SK-MEL-5 (cell line): Measurements from ENCODE around the gene COL12A1. TPM values are rescaled to one million over a fixed set of nuclear protein-coding genes. Genes with fewer than 3 reads are reported as not detected.

Experiments used
- DNase-seq: peaks from one replicate; pipeline ENCODE4 v3.0.0-alpha.2; 2016; ENCODE audit warnings: low read depth, low spot score
- in situ Hi-C: cut with HindIII; loops from 2 replicates; pipeline ENCODE4 v1.10.0; 2016; ENCODE audit warnings: low sequenced_read_pairs, high pct_unique_total_duplicates, low pct_unique_long_range_greater_than_20kb
- total RNA-seq: library from RNA; depleted of rRNA; stranded (reverse); fragments of >200 nt; shearing (Covaris generic); gene quantifications from 2 replicates; pipeline ENCODE4 v1.2.3, GENCODE V29; 2014; rRNA removed

COL12A1 gene
- total RNA-seq, 1 experiment from 2014 or later = 0.29 TPM

GRCh38 chr6:75041381-75041780 is 164.5 kb downstream of the COL12A1 start:
- no peak for DNase-seq
- in situ Hi-C loops = no loop called here

Other genes with a start within 250 kb of the COL12A1 start
- gene COX7A2, start 37.7 kb upstream of the COL12A1 start, total RNA-seq = 271 and 303 TPM in 2 replicates
- 58.0 and 62.1 TPM in 2 replicates for gene TMEM30A, start 78.7 kb upstream of the COL12A1 start, total RNA-seq